ENCODE data around the gene ORM2. TPM values are rescaled to one million over a fixed set of nuclear protein-coding genes. Genes with fewer than 3 reads are reported as not detected.
A peak's percentile ranks its signal among the peaks of the same experiment; 100 is the strongest.

The ORM2 gene
- total RNA-seq, 4 donors from 2014 or later = not detected

DNA sequence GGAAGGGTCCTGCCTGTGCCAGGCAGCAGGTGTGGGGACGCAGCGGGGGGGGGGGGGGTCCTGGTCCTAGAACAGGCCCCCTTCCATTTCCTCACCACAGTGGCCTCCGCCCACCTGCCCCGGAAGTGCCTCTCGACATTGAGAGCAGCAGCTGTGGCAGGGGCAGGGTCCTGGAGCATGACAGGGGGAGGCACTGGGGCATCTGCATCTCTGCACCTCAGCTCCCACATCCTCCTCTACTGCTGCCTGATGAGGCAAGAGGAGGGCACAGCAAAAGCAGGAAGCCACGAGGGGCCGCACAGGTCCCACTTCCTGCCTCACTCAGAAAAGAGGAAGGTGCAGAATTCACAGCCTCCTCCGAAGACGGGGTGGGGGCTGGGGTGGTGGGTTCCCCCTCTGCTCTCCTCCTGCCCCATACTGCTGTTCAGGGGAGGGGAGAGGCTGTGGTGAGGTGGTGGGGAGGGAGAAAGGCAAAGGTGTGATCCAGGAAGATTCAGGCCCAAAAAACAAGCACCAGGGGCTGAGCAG lies 43.3 kb downstream of the ORM2 start:
- Histone ChIP-seq H3K4me3 (peak overlapping the region in 1 of 4 donors; percentile 21), H3K9me3 (no peaks in the 10 kb centered on the region), H3K4me1 (peaks cover 5 to 56% (median 16%) of the 10 kb centered on the region in 3 donors), H3K36me3 (peaks cover 0 to 78% (median 19%) of the 10 kb centered on the region in 3 donors), H3K27ac (peak overlapping the region; percentile 50 to 83 (median 68)), H3K27me3 (no peaks in the 10 kb centered on the region)
- peak; percentile 63 for DNase-seq
- intact Hi-C loops (cut with DNase I) = no loop called here
- 67 to 85% methylated on average over 1 to 6 of the region's 9 CpGs for whole genome bisulfite sequencing, 2 donors
- TF ChIP-seq, protein P1, sequence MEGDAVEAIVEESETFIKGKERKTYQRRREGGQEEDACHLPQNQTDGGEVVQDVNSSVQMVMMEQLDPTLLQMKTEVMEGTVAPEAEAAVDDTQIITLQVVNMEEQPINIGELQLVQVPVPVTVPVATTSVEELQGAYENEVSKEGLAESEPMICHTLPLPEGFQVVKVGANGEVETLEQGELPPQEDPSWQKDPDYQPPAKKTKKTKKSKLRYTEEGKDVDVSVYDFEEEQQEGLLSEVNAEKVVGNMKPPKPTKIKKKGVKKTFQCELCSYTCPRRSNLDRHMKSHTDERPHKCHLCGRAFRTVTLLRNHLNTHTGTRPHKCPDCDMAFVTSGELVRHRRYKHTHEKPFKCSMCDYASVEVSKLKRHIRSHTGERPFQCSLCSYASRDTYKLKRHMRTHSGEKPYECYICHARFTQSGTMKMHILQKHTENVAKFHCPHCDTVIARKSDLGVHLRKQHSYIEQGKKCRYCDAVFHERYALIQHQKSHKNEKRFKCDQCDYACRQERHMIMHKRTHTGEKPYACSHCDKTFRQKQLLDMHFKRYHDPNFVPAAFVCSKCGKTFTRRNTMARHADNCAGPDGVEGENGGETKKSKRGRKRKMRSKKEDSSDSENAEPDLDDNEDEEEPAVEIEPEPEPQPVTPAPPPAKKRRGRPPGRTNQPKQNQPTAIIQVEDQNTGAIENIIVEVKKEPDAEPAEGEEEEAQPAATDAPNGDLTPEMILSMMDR (IDR thresholded peaks at IDR 0.05) = no peak
- peak in 1 of 4 donors; percentile 45 for TF ChIP-seq POLR2A (IDR thresholded peaks at IDR 0.05)

DNA sequence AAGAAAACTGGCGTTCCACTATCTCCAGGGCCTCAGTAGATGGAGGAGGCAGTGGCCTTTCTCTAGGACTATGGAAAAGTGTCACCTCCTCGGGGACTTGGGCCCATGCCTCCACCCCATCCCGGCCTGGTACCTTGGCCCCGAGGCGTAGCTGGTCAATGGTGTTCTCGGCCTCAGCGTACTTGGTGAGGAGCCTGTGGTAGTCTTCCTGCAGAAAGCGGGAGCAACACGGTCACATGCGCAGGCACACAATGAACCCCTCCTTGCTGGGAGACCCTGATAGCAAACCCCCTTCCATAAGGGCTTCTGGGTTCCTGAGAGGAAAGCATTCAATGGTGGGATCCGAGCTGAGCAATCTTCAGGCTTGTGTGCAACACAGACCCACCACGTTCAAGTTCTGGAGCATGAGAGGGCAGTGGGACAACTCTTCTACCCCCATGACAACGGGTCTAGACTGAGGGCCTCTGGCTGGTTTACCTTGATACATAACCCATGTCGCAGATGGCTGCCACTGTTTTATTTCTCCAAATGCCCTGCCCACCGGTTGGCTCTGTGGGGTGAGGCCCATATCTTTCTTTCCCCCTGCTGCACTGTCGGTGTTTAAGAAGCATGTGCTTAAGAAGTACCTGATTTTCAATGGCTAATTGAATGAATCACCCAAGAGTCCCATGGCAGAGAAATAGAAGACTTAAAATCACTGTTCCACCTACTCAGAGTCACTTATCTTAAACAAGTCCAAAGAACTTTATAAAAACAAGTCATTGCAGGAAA lies 44.5 kb downstream of the ORM2 start:
- no peak for DNase-seq
- Histone ChIP-seq H3K27ac (peak overlapping the region in 2 of 4 donors; percentile 10 to 78), H3K4me1 (peaks cover 5 to 58% (median 19%) of the 10 kb centered on the region in 3 donors), H3K9me3 (no peaks in the 10 kb centered on the region), H3K36me3 (peaks cover 0 to 81% (median 21%) of the 10 kb centered on the region in 3 donors), H3K4me3 (no peak overlapping the region), H3K27me3 (no peaks in the 10 kb centered on the region)
- 81 to 88% methylated on average over 6 to 12 of the region's 16 CpGs for WGBS, 2 donors
- intact Hi-C loops (cut with DNase I) = no loop called here
- TF ChIP-seq, protein P1 (IDR thresholded peaks at IDR 0.05) = no peak
- TF ChIP-seq POLR2A (IDR thresholded peaks at IDR 0.05) = no peak

DNA sequence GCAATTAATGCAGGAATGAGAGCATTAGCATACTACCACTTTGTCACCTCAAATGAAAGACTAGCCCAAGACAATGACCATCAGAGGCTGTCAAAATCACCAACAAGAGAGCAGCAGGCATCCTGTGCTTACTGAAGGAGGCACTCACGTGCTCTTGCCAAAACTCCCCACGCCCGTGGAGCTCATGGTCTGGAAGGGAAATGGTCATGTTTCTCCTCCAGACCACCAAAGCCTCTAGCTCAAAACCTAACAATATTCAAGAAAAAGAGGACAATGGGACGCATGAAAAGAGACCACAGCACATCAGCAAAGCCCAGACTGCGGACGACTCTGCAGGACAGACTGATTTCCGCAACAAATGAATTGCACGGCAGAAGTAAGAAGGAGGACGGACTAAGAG lies 45.3 kb downstream of the ORM2 start:
- no peak overlapping the region for H3K27ac ChIP-seq
- H3K4me3 ChIP-seq = no peak overlapping the region
- WGBS, 2 donors = 80 to 90% methylated on average over 9 of the region's 9 CpGs
- H3K27me3 ChIP-seq = no peaks in the 10 kb centered on the region
- TF ChIP-seq, protein P1 (IDR thresholded peaks at IDR 0.05) = no peak
- TF ChIP-seq POLR2A (IDR thresholded peaks at IDR 0.05) = no peak
- no peaks in the 10 kb centered on the region for H3K9me3 ChIP-seq
- peaks cover 5 to 65% (median 20%) of the 10 kb centered on the region in 3 donors for H3K4me1 ChIP-seq
- DNase-seq = no peak
- intact Hi-C loops (cut with DNase I) = no loop called here
- H3K36me3 ChIP-seq = peaks cover 0 to 84% (median 26%) of the 10 kb centered on the region in 3 donors

DNA sequence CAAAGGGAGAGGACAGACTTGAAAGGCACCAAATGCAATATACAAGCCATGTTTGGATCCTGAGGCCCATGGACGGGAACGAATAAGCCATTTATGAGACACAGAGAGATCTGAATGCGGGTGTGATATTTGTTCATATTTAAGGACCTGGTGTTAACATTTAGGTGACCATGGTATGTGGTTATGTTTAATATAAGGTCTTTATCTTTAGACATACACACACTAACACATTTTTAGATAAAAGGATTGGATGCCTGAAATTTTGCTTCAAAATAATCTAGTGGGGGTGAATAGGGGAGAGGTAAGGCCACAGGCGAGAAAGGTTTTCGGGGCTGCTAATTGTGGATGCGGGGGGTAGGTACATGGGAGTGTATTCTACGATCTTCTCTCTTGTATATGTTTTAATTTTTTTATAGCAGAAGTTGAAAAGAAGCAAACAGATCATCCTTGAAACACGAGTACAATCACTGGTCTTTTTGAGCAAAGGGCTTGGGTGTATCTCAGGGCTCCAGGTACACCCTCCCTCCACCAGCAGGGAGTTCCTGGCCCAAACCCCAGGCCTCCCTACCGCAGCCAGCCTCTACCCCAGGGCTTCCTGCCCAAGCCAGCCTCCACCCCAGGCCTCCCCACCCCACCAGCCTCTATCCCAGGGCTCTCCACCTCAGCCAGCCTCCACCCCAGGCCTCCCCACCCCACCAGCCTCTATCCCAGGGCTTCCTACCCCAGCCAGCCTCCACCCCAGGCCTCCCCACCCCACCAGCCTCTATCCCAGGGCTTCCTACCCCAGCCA lies 45.9 kb downstream of the ORM2 start:
- Histone ChIP-seq H3K27ac (no peak overlapping the region), H3K36me3 (peaks cover 0 to 83% (median 26%) of the 10 kb centered on the region in 3 donors), H3K4me3 (no peak overlapping the region), H3K27me3 (no peaks in the 10 kb centered on the region), H3K9me3 (no peaks in the 10 kb centered on the region), H3K4me1 (peaks cover 5 to 63% (median 20%) of the 10 kb centered on the region in 3 donors)
- WGBS, 2 donors = 80 to 86% methylated on average over 9 of the region's 9 CpGs
- no peak for DNase-seq
- TF ChIP-seq POLR2A (IDR thresholded peaks at IDR 0.05) = no peak
- TF ChIP-seq, protein P1 (IDR thresholded peaks at IDR 0.05) = no peak
- intact Hi-C loops (cut with DNase I) = no loop called here

Measured in esophagus squamous epithelium (tissue), 5 donors.